ENCODE measurements around the gene SNRNP200.

Gene SNRNP200

GRCh38 chr2:96231316-96231715 is 74.0 kb downstream of the SNRNP200 start:
- ATAC-seq (ENCODE audit: low read depth), result peak; percentile 25; the same call in 1 of the 3 replicates
- Histone ChIP-seq H3K4me1 (ENCODE audit: insufficient read depth, poor library complexity, severe bottlenecking) (no peaks in the 10 kb centered on the region), H3K4me3 (ENCODE audit: severe bottlenecking) (no peak overlapping the region), H3K9me3 (ENCODE audit: severe bottlenecking) (no peaks in the 10 kb centered on the region), H3K27me3 (ENCODE audit: insufficient read depth, poor library complexity, severe bottlenecking) (no peaks in the 10 kb centered on the region), H3K36me3 (ENCODE audit: low read depth) (no peaks in the 10 kb centered on the region), H3K27ac (ENCODE audit: poor library complexity, severe bottlenecking) (no peak overlapping the region)
- no peak for DNase-seq (ENCODE audit: low spot score)
- no peak for TF ChIP-seq CTCF (IDR thresholded peaks at IDR 0.05; ENCODE audit: poor library complexity, severe bottlenecking)

- no peaks in the 10 kb centered on the region for H3K36me3 ChIP-seq (ENCODE audit: low read depth)
- DNase-seq (ENCODE audit: low spot score) (no peak), ATAC-seq (ENCODE audit: low read depth) (no peak)
- TF ChIP-seq CTCF (IDR thresholded peaks at IDR 0.05; ENCODE audit: poor library complexity, severe bottlenecking), result no peak
- H3K4me1 ChIP-seq (ENCODE audit: insufficient read depth, poor library complexity, severe bottlenecking), result no peaks in the 10 kb centered on the region
- no peak overlapping the region for H3K4me3 ChIP-seq (ENCODE audit: severe bottlenecking)
- no peak overlapping the region for H3K27ac ChIP-seq (ENCODE audit: poor library complexity, severe bottlenecking)
- no peaks in the 10 kb centered on the region for H3K27me3 ChIP-seq (ENCODE audit: insufficient read depth, poor library complexity, severe bottlenecking)
- no peaks in the 10 kb centered on the region for H3K9me3 ChIP-seq (ENCODE audit: severe bottlenecking)
These were observed 80.3 kb downstream of the SNRNP200 start for GRCh38 chr2:96225016-96225533.
